GM23338 (cell line): ENCODE results near the gene DCST2.

ENCODE experiments used
- CREB1 ChIP-seq: fragments of 250-450 bp; sonication (Bioruptor Pico); IDR thresholded peaks from 2 replicates; pipeline ENCODE4 v1.5.0; 2020; ENCODE audit warnings: low read depth, mild to moderate bottlenecking, moderate library complexity
- CTCF ChIP-seq, 2 experiments: fragments of 200-600 bp in 1 of 2; sonication (generic) in 1 of 2; conservative IDR thresholded peaks; 2 replicates each; pipeline versions ENCODE4 v1.5.1 to v1.6.1; 2016 to 2017; ENCODE audit warnings: antibody characterized with exemption in 2 of 2, low read depth in 2 of 2, mild to moderate bottlenecking in 2 of 2, moderate library complexity in 1 of 2
- EZH2 ChIP-seq: fragments of 200-600 bp; sonication (generic); IDR thresholded peaks from one replicate; pipeline ENCODE4 v1.8.0; 2017; ENCODE audit warnings: antibody characterized with exemption, mild to moderate bottlenecking, low read depth; ENCODE audit not compliant: unreplicated experiment
- EZH2phosphoT487 ChIP-seq: fragments of 200-600 bp; sonication (generic); IDR thresholded peaks from one replicate; pipeline ENCODE4 v1.8.1; 2018; ENCODE audit warnings: antibody characterized with exemption; ENCODE audit not compliant: unreplicated experiment
- POLR2AphosphoS5 ChIP-seq: IDR thresholded peaks from 2 replicates; pipeline ENCODE4 v1.6.1; 2016; ENCODE audit warnings: antibody characterized with exemption, low read depth
- REST ChIP-seq: IDR thresholded peaks from one replicate; pipeline ENCODE4 v1.6.1; 2018; ENCODE audit warnings: antibody characterized with exemption; ENCODE audit not compliant: unreplicated experiment
- STAT1 ChIP-seq: IDR thresholded peaks from one replicate; pipeline ENCODE4 v1.6.1; 2016; ENCODE audit warnings: antibody characterized with exemption; ENCODE audit not compliant: unreplicated experiment
- ZNF331 ChIP-seq: fragments of 250-450 bp; sonication (Bioruptor Pico); IDR thresholded peaks from 2 replicates; pipeline ENCODE4 v1.5.0; 2020; ENCODE audit warnings: low read depth, mild to moderate bottlenecking, moderate library complexity

GRCh38 chr1:155071701-155072100 is 38.1 kb upstream of the DCST2 start:
- TF ChIP-seq CTCF (conservative IDR thresholded peaks at IDR 0.05; ENCODE audit: low read depth in 2 of 2) (no peak), POLR2AphosphoS5 (no peak), REST (no peak), CREB1 (peak; percentile 76), ZNF331 (no peak), EZH2 (no peak), EZH2phosphoT487 (no peak), STAT1 (no peak)
